ENCODE measurements around the gene L1CAM. TPM values are rescaled to one million over a fixed set of nuclear protein-coding genes. Genes with fewer than 3 reads are reported as not detected.

Gene L1CAM
- total and polyA plus RNA-seq, 9 of the 15 experiments (the other 6 are each of a cell fraction or from before 2014, with no cell fraction given): 0.09 to 0.86 (median 0.26) TPM; not detected in 3

DNA sequence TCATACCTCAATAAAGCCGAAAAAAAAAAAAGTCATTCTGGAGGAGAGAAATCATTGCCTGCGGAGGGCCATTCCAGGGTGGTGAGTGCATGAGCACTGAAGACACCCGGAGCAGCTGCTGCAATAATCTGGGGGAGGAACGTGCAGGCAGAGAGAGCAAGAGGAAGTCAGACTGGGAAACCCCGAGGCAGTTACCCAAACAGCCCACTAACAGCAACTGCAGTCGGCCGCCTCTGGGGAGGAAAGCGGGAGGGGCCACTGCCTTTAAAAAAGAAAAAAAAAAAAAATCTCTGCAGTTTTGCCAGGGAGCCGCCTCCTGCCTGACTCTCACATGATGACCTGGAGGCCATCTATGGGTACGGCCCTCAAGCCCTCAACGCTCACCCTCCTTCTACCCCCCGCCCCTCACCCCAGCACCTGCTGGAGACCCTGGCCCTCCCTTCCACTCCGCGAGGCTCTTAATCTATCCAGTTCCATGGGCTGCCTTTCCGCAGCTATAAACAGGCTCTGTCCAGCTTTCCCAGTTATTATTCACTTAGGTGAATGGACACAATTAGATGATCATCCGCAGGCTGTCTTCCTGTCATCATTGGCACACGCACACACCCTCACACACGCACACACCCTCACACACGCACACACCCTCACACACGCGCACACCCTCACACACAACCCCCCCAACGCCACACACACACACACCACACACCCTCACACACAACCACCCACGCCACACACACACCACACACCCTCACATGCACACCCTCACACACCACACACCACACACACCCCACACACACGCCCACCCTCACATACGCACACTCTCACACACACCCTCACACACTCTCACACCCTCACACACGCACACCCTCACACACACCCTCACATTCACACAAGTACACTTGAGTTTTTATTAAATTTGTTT, 15.1 kb upstream of the L1CAM start (continued):
- TF ChIP-seq, protein P1, sequence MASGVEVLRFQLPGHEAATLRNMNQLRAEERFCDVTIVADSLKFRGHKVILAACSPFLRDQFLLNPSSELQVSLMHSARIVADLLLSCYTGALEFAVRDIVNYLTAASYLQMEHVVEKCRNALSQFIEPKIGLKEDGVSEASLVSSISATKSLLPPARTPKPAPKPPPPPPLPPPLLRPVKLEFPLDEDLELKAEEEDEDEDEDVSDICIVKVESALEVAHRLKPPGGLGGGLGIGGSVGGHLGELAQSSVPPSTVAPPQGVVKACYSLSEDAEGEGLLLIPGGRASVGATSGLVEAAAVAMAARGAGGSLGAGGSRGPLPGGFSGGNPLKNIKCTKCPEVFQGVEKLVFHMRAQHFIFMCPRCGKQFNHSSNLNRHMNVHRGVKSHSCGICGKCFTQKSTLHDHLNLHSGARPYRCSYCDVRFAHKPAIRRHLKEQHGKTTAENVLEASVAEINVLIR (CRISPR knock-in tag; IDR thresholded peaks at IDR 0.05): no peak
- TF ChIP-seq RCOR1 (IDR thresholded peaks at IDR 0.05; ENCODE audit: borderline replicate concordance in 1 of 2, low read depth in 2 of 2, low read length in 2 of 2) (peak in 1 of 2 experiments; percentile 69; a peak in 1 of 4 replicates), SMAD2 (IDR thresholded peaks at IDR 0.05; ENCODE audit: low read depth, low read length) (no peak), ELF4 (CRISPR knock-in tag; IDR thresholded peaks at IDR 0.05) (peak; percentile 90), MEF2A (IDR thresholded peaks at IDR 0.05; ENCODE audit: control insufficient read depth, low read depth, low read length) (no peak), PURB (CRISPR knock-in tag; IDR thresholded peaks at IDR 0.05; ENCODE audit: low read depth) (no peak), SAFB (IDR thresholded peaks at IDR 0.05; ENCODE audit: borderline replicate concordance, low read depth, low read length) (no peak), NFXL1 (CRISPR knock-in tag; IDR thresholded peaks at IDR 0.05) (no peak), ZKSCAN1 (IDR thresholded peaks at IDR 0.05; ENCODE audit: low read depth, low read length) (no peak), L3MBTL2 (IDR thresholded peaks at IDR 0.05) (0 out of 2 replicates have a peak, but pooled peaks have one; percentile 20), ZSCAN29 (IDR thresholded peaks at IDR 0.05) (no peak), HNRNPK (IDR thresholded peaks at IDR 0.05; ENCODE audit: low read depth, low read length, poor library complexity, severe bottlenecking) (no peak), NR3C1 (CRISPR knock-in tag; IDR thresholded peaks at IDR 0.05) (no peak), ZNF445 (CRISPR knock-in tag; IDR thresholded peaks at IDR 0.05; ENCODE audit: low read depth) (no peak), ZNF766 (CRISPR knock-in tag; conservative IDR thresholded peaks at IDR 0.05) (peak; percentile 61; the same call in 1 of the 2 replicates), ZNF263 (CRISPR knock-in tag; IDR thresholded peaks at IDR 0.05; ENCODE audit: borderline replicate concordance) (no peak)
- TF ChIP-seq, protein P2, sequence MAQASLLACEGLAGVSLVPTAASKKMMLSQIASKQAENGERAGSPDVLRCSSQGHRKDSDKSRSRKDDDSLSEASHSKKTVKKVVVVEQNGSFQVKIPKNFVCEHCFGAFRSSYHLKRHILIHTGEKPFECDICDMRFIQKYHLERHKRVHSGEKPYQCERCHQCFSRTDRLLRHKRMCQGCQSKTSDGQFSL (CRISPR knock-in tag; IDR thresholded peaks at IDR 0.05): peak; percentile 65; the same call in 1 of the 2 replicates
- TF ChIP-seq, protein P2 (tag; IDR thresholded peaks at IDR 0.05): no peak
- TF ChIP-seq, protein P3, sequence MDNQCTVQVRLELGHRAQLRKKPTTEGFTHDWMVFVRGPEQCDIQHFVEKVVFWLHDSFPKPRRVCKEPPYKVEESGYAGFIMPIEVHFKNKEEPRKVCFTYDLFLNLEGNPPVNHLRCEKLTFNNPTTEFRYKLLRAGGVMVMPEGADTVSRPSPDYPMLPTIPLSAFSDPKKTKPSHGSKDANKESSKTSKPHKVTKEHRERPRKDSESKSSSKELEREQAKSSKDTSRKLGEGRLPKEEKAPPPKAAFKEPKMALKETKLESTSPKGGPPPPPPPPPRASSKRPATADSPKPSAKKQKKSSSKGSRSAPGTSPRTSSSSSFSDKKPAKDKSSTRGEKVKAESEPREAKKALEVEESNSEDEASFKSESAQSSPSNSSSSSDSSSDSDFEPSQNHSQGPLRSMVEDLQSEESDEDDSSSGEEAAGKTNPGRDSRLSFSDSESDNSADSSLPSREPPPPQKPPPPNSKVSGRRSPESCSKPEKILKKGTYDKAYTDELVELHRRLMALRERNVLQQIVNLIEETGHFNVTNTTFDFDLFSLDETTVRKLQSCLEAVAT (IDR thresholded peaks at IDR 0.05): peak in 1 of 2 experiments; percentile 63; a peak in 1 of 4 replicates
- TF ChIP-seq, protein P4, sequence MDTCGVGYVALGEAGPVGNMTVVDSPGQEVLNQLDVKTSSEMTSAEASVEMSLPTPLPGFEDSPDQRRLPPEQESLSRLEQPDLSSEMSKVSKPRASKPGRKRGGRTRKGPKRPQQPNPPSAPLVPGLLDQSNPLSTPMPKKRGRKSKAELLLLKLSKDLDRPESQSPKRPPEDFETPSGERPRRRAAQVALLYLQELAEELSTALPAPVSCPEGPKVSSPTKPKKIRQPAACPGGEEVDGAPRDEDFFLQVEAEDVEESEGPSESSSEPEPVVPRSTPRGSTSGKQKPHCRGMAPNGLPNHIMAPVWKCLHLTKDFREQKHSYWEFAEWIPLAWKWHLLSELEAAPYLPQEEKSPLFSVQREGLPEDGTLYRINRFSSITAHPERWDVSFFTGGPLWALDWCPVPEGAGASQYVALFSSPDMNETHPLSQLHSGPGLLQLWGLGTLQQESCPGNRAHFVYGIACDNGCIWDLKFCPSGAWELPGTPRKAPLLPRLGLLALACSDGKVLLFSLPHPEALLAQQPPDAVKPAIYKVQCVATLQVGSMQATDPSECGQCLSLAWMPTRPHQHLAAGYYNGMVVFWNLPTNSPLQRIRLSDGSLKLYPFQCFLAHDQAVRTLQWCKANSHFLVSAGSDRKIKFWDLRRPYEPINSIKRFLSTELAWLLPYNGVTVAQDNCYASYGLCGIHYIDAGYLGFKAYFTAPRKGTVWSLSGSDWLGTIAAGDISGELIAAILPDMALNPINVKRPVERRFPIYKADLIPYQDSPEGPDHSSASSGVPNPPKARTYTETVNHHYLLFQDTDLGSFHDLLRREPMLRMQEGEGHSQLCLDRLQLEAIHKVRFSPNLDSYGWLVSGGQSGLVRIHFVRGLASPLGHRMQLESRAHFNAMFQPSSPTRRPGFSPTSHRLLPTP (IDR thresholded peaks at IDR 0.05; ENCODE audit: borderline replicate concordance, extremely low read depth, insufficient read length): no peak

All from K562 (cell line).